Rectal smooth muscle tissue (tissue), 1 donor: ENCODE data around the gene PBX3.
A peak's percentile ranks its signal among the peaks of the same experiment; 100 is the strongest.

ENCODE experiments used
- H3K27ac ChIP-seq: one replicate; pipeline ENCODE4 v1.7.0; 2013; ENCODE audit warnings: low read depth, low read length, inconsistent platforms
- H3K27me3 ChIP-seq: one replicate; pipeline ENCODE4 v1.7.0; 2013; ENCODE audit warnings: low read length; ENCODE audit not compliant: control insufficient read depth, insufficient read depth
- H3K36me3 ChIP-seq: one replicate; pipeline ENCODE4 v1.7.0; 2013; ENCODE audit warnings: low read length; ENCODE audit not compliant: control insufficient read depth, insufficient read depth
- H3K4me1 ChIP-seq: one replicate; pipeline ENCODE4 v1.7.0; 2013; ENCODE audit warnings: low read length; ENCODE audit not compliant: control insufficient read depth, insufficient read depth
- H3K4me3 ChIP-seq: one replicate; pipeline ENCODE4 v1.7.0; 2013; ENCODE audit warnings: low read length
- H3K9ac ChIP-seq: one replicate; pipeline ENCODE4 v1.7.0; 2013; ENCODE audit warnings: low read length

The PBX3 gene

GRCh38 chr9:125742657-125743056, 4.5 kb upstream of the PBX3 start:
- no peak overlapping the region for H3K9ac ChIP-seq

GRCh38 chr9:125743682-125744428, 3.3 kb upstream of the PBX3 start:
- Histone ChIP-seq H3K4me1 (peaks cover 9% of the 10 kb centered on the region), H3K4me3 (no peak overlapping the region), H3K27ac (no peak overlapping the region), H3K27me3 (no peaks in the 10 kb centered on the region), H3K36me3 (no peaks in the 10 kb centered on the region), H3K9ac (no peak overlapping the region)

More at GRCh38 chr9:125742657-125743056, 4.5 kb upstream of the PBX3 start:
- no peak overlapping the region for H3K27ac ChIP-seq
- no peaks in the 10 kb centered on the region for H3K36me3 ChIP-seq
- no peak overlapping the region for H3K4me3 ChIP-seq
- H3K4me1 ChIP-seq: peaks cover 9% of the 10 kb centered on the region
- H3K27me3 ChIP-seq: no peaks in the 10 kb centered on the region

GRCh38 chr9:125744616-125745015, 2.6 kb upstream of the PBX3 start:
- Histone ChIP-seq H3K4me3 (no peak overlapping the region), H3K27ac (no peak overlapping the region), H3K4me1 (peaks cover 9% of the 10 kb centered on the region), H3K27me3 (no peaks in the 10 kb centered on the region), H3K9ac (no peak overlapping the region), H3K36me3 (no peaks in the 10 kb centered on the region)

- H3K27me3 ChIP-seq: no peaks in the 10 kb centered on the region
- peak overlapping the region; percentile 66 for H3K27ac ChIP-seq
- no peak overlapping the region for H3K9ac ChIP-seq
- no peaks in the 10 kb centered on the region for H3K36me3 ChIP-seq
- H3K4me3 ChIP-seq: no peak overlapping the region
- peaks cover 9% of the 10 kb centered on the region for H3K4me1 ChIP-seq
Measured at GRCh38 chr9:125745018-125745417, 2.2 kb upstream of the PBX3 start.

- Histone ChIP-seq H3K9ac (no peak overlapping the region), H3K27ac (peak overlapping the region; percentile 66), H3K4me3 (peak overlapping the region; percentile 60), H3K4me1 (peaks cover 9% of the 10 kb centered on the region), H3K36me3 (no peaks in the 10 kb centered on the region), H3K27me3 (no peaks in the 10 kb centered on the region)
Measured at GRCh38 chr9:125745682-125746016, 1.5 kb upstream of the PBX3 start.

GRCh38 chr9:125746017-125746773, 978 bp upstream of the PBX3 start:
- peak overlapping the region; percentile 60 for H3K4me3 ChIP-seq
- H3K4me1 ChIP-seq: peaks cover 9% of the 10 kb centered on the region
- no peak overlapping the region for H3K9ac ChIP-seq
- peak overlapping the region; percentile 67 for H3K27ac ChIP-seq
- no peaks in the 10 kb centered on the region for H3K36me3 ChIP-seq
- H3K27me3 ChIP-seq: no peaks in the 10 kb centered on the region

- Histone ChIP-seq H3K27me3 (no peaks in the 10 kb centered on the region), H3K27ac (peak overlapping the region; percentile 67), H3K36me3 (no peaks in the 10 kb centered on the region), H3K4me1 (peaks cover 9% of the 10 kb centered on the region), H3K9ac (no peak overlapping the region), H3K4me3 (peak overlapping the region; percentile 41)
Measured at GRCh38 chr9:125746774-125747052, 460 bp upstream of the PBX3 start.

- Histone ChIP-seq H3K27me3 (no peaks in the 10 kb centered on the region), H3K27ac (peak overlapping the region; percentile 85), H3K4me1 (peaks cover 9% of the 10 kb centered on the region)
Measured at GRCh38 chr9:125747765-125748445, 732 bp downstream of the PBX3 start.

GRCh38 chr9:125748446-125749099, 1.4 kb downstream of the PBX3 start:
- Histone ChIP-seq H3K9ac (peak overlapping the region; percentile 53), H3K27ac (peak overlapping the region; percentile 85), H3K4me1 (peaks cover 9% of the 10 kb centered on the region), H3K36me3 (no peaks in the 10 kb centered on the region), H3K27me3 (no peaks in the 10 kb centered on the region), H3K4me3 (peak overlapping the region; percentile 69)

More at GRCh38 chr9:125747765-125748445, 732 bp downstream of the PBX3 start:
- no peaks in the 10 kb centered on the region for H3K36me3 ChIP-seq
- no peak overlapping the region for H3K9ac ChIP-seq
- peak overlapping the region; percentile 69 for H3K4me3 ChIP-seq

GRCh38 chr9:125749287-125749935, 2.2 kb downstream of the PBX3 start:
- Histone ChIP-seq H3K9ac (no peak overlapping the region), H3K36me3 (no peaks in the 10 kb centered on the region), H3K4me1 (peaks cover 14% of the 10 kb centered on the region), H3K4me3 (peak overlapping the region; percentile 69), H3K27me3 (no peaks in the 10 kb centered on the region), H3K27ac (peak overlapping the region; percentile 85)

GRCh38 chr9:125749951-125750626, 2.9 kb downstream of the PBX3 start:
- Histone ChIP-seq H3K27ac (peak overlapping the region; percentile 85), H3K9ac (no peak overlapping the region), H3K4me3 (peak overlapping the region; percentile 69), H3K27me3 (no peaks in the 10 kb centered on the region), H3K4me1 (peaks cover 12% of the 10 kb centered on the region), H3K36me3 (no peaks in the 10 kb centered on the region)
